ENCODE measurements around the gene ARFGAP1.

ARFGAP1 gene

GRCh38 chr20:63261060-63261794 is 11.4 kb upstream of the ARFGAP1 start:
- DNase-seq, result no peak

DNA sequence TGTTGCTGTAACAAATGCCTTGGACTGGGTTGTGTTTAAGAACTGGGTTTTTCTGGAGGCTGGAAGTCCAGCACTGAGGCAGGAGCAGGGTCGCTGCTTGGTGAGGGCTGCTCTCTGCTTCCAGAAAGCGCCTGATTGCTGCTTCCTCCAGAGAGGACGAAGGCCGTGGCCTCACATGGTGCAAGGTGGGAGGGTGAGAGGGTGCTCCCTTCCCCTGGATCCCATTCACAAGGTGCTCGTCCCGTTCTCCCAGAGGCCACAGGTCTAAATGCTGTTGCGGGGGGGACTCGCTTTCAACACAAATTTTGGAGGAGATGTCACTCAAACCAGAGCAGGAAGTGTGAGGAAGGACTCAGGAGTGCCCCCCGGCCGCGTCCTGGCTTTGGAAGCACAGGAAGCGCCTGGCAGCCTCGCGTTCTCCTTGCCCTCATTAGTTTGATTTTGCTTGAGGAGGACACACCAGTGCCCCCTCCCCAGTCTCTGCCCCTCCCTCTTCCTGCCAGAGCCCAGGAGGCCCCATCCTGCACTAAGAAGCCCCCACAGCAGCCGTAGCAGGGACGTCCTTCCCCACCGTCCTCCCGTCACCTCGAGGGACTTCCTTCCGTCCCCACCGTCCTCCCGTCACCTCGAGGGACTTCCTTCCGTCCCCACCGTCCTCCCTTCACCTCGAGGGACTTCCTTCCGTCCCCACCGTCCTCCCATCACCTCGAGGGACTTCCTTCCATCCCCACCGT is 10.7 kb upstream of the ARFGAP1 start:
- DNase-seq, result no peak

DNA sequence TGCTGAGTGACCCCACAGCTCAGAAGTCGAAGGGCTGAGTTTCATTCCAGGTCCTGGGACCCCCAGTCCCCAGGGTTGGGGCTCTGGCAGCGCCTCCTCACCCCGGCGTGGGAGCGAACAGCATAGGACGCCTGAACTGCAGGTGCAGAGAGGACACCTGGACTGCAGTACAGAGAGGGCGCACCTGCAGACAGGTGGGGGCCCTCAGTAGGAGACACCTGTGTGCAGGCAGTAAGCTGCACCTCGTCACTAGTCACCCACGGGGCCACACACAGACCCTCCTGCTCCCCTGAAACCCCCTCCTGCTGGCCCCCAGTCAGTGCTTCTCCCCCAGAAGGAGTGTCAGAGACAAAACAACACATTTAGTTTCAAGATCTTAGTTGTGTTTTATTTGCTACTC is 9.8 kb upstream of the ARFGAP1 start:
- no peak for DNase-seq

GRCh38 chr20:63264000-63264399 is 8.6 kb upstream of the ARFGAP1 start:
- no peak for DNase-seq

DNA sequence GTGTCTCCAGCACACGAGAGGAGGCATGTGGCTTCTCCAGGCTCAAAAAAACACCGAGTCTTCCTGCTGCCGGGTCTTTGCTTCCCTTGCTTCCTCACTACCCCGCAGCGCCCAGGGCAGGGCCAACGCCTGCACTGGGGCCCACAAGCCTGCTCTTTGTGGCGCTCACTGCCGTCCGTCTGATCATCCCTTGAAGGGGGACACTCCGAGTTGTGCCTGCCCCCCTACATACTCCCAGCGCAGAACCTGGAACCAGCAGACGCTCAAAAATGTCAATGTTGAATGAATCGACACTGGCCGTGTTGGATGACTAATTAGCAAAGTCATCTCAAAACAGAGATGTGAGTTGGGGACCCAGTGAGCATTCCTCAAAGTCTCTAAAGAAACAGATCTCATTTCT is 8.1 kb upstream of the ARFGAP1 start:
- DNase-seq, result no peak

DNA sequence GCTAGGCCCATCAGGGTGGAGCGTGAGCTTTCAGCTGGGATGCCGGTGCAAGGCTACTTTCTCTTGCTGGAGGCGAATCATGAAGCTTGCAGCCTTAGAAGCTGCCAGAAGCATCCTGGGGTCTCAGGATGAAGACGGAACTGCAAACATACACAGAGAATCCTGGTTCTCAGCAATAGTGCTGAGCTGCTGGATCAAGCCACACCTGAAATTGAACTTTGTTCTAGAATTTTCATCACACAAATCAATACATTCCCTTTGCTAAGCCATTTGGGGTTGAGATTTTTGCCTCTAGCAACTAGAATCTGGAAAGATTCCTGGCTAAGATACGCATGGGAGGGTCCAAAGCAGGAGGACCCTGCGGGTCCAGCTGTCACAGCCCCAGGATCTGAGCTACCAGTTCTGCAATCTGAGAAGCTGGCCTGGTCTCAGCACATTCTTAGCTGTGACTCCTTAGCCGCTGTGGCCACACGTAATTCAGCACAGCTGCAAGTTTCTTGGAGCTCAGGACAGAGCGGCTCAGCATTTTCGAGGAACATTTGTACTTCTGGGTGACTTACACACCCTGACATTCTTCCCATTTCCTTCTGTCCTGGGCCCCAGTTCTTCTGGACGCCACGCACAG is 6.6 kb upstream of the ARFGAP1 start:
- no peak for DNase-seq

GRCh38 chr20:63267691-63268090 is 4.9 kb upstream of the ARFGAP1 start:
- DNase-seq, result no peak

- DNase-seq, result no peak
These were observed 4.4 kb upstream of the ARFGAP1 start for GRCh38 chr20:63268256-63268655.

DNA sequence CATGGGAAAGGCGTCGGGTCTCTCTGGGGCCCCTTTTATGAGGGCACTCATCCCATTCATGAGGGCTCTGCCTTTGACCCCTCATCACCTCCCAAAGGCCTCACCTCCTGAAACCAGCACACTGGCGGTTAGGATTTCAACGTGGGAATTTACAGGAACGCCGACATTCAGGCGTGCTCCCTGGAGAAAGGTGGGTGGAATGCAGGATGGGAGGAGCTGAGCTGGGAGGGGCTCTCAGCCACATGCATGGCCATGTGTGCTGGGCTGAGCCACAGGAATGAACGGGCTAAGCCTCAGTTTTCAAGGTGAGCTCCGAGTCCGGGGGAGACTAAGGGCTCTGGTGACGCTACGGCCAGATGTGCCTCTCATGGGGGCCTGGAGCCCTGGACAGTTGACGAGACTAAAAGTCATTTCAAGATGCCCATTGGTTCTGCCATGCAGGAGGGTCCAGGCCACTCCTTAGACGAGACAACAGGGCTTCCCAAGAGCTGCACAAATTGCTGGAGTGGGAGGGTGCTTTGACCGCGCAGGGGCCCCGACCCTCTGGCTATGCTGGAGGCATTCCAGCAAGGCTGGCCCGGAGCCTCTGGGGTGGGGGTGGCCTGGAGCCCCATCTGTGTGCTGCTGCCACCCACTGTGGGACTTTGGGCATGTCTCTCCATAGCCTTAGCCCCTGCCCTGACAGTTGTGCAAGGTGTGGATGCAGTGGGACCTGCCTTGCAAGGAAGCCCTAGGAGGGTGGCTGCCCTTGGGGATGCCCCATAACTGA is 3.8 kb upstream of the ARFGAP1 start:
- DNase-seq, result no peak

DNA sequence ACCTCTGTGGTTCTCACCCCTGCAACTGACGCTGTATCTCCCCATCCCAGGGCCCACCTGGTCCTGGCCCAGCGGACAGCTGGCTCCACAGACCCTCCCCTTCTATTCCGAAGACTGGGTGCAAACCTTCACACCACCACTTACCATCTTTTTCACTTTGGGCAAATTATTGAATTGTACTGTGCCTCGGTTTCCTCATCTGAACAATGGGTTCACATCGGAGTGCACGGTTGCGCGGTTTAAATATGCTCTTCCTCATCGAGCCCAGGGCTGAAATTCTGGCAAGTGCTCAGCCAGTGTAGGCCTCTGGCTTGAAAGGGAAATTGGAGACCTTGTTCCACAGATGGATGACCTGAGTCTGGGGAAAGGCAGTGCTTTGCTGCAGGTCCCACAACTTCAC is 2.9 kb upstream of the ARFGAP1 start:
- no peak for DNase-seq

DNA sequence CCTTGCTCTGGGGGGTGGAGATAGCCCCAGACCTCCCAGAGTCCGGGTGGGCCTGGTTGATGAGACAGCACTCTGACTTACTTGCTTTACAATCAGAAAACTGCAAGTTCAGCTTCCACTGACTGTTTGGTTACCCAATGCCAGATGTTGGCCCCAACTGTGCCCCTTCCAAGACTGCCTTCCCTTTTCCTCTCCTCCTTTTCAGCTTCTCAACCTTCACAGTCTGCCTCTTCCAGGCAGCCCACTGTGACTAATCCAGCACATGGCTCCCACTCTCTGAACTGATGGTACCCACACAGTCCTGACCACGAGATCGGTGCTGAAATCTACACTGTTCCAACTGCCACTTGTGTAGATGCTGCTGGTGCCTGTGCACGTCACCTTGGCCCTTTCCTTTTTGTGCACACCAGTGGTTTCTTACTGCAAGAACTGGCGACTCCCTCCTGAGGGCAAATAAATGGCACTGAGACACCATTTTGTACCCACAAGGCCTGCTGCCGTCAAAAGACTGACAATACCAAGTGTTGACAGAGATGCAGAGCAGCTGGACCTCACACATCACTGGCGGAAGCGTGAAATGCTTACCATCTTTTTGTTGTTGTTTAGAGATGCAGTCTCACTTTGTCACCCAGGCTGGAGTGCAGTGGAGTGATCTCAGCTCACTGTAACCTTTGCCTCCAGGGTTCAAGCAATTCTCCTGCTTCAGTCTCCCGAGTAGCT is 1.8 kb upstream of the ARFGAP1 start:
- DNase-seq, result no peak

GRCh38 chr20:63273059-63273579 is 506 bp downstream of the ARFGAP1 start:
- DNase-seq, result no peak

GRCh38 chr20:63273635-63274380 is 1.2 kb downstream of the ARFGAP1 start:
- peak; percentile 64 for DNase-seq

DNA sequence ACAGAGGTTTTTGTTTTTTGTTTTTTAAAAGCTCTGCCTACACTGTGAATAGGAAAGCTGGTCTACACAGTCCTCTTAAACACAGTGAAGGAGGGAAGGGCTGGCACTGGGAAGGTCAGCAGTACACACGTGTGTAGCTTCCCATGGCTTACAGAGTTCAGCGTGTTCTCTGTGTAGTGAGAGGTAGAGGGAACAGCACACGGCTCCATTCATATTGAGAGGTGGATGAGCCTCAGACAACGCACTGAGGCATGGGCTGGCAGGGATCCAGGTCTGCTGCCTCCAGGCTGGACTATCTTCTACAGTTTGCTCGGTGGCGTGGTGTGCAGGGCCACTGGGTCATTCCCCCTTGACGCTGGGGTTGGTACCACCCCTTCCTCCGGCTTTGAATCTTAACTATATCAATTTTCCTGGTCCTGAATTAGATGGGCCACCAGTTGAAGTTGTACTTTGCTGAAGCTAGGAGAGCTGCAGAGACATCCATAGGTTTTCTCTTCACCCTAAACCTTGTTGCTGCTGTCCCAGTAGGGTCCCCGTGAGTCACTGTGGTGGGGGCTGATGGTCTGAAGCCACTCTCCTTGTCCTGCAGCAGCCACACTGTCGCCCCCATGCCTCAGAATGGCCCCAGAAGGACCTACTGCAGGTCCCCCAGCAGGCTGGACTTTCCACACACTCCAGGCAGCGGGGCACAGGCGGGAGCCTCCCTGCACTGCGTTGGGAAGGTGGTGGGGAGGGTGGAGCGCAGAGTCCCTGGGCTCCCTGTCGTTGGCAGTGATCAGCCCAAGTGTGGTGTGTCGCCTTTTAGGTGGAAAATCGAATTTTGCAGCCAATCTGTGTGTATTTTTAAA is 2.0 kb downstream of the ARFGAP1 start:
- DNase-seq, result no peak

DNA sequence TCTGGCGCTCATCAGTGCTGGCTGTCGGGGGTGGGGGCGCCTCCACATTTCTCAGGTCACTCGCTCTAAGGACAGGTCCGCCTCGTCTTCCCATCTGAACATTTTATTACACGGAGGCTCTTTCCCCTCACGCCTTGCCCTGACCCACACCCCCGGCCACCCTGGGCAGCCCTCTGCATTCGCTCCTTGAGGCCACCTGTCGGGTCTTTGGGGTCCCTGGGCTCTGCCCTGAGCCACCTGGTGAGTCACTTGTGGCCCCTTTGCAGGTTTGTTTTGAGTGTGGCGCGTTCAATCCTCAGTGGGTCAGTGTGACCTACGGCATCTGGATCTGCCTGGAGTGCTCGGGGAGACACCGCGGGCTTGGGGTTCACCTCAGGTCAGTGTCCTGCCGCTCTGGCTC is 3.2 kb downstream of the ARFGAP1 start:
- DNase-seq, result no peak

DNA sequence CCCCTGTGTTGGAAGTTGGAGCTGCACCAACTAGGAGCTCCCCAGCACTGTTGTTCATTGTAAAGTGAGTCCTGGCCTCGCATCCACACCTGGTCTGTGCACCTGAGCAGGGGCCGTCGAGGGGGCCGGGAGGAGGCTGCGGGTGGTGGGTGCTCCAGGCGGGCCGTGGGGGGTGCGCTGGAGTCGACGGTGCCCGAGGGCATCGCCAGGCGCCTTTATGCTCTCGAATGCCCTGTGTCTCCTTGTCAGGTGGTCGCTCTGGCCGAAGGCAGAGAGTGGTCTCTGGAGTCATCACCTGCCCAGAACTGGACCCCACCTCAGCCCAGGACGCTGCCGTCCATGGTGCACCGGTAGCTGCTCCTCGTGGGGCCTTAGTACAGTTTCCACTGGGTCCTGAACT is 4.3 kb downstream of the ARFGAP1 start:
- DNase-seq, result no peak

DNA sequence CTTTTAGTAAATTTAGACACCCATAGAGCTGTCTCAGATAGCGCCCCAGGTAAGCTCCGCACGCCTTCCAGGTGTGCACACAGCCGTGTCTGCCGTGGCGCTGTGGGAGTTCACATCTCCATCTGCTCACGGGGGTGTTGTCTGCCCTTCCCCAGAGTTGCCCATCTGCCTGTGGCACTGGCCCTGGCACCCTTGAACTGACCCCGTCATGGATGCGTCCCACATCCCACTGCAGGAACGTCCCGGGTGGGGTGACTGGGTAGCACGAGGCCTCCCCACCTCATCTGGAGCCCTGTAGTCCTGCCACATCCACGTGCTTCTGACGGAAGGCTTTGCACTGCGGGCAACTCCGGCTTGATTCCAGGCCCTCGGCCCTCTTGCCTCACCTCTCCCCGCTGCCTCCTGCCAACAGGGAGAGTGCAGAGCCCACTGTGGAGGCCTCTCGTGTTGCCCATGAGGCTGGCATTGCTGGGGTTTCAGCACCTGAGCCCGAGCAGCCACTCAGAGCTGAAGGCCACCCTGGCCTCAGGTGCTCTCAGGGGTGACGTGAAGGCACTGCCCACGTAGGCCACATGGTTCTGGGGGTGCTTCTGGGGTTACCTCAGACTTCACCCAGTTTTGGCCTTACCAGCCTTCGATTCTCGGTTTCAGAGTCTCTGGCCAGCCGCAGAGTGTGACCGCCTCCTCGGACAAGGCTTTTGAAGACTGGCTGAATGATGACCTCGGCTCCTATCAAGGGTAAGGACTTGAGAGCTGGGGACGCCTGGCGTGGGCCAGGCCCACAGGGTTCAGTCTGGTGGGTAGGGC is 5.1 kb downstream of the ARFGAP1 start:
- DNase-seq, result no peak

- no peak for DNase-seq
These were observed 6.0 kb downstream of the ARFGAP1 start for GRCh38 chr20:63278661-63279060.

GRCh38 chr20:63279931-63280330 is 7.3 kb downstream of the ARFGAP1 start:
- no peak for DNase-seq

DNA sequence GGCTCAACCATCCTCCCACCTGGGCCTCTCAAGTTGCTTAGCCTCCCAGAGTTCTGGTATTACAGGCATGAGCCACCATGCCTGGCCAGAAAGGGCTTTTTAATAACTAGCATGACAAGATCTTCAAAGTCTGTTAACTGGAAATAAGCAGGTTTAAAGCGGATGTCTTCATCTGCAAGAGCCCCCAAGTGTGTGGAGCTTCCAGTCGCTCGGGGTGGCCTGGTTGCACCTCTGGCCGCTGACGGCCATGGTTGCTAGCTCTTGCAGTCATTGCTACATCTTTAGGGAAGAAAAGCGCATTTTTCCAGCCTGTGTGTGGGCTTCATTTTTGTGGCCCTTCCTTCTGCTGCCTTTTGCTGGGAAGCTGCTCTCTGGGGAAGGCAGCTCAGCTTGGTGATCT is 7.8 kb downstream of the ARFGAP1 start:
- no peak for DNase-seq

Data from NCI-H226 (cell line).